ENCODE measurements around the gene IFNGR1.
"Not testable (repeated sequence)": the region's sequence is repeated elsewhere in the genome, so short reads cannot be mapped to it uniquely, and the experiment has no call there.

The IFNGR1 gene

GRCh38 chr6:137218917-137219663, at the start of gene IFNGR1:
Gene IFNGR1, minus strand, starts transcription at chr6:137219385. Its CDS starts 58 bp downstream, at chr6:137219327.
- peak; percentile 90 to 96 (median 94) for DNase-seq (ENCODE audit: low read depth in 2 of 3, low spot score in 1 of 3)

DNA sequence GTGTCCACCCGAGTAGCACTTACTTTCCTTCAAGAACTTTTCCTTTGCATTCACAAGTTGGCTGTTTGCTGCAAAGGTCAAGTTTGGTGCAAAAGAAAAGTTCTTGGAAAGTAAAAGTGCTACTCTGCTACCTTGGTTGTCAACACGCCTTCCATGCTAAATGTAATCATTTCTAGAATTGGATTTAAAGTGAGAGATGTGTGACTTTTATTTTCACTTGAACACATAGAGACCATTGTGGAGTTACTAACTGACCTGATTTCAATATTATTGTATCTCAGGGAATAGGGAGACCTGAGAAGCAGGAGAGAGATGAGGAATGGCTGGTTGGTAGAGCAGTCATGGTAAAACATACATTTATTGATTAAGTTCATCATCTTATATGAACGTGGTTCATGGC, 49.7 kb upstream of the IFNGR1 start:
- DNase-seq (ENCODE audit: low read depth in 2 of 3, low spot score in 1 of 3), result no peak

- DNase-seq (ENCODE audit: low read depth in 2 of 3, low spot score in 1 of 3), result no peak
These were observed 47.1 kb upstream of the IFNGR1 start for GRCh38 chr6:137266309-137266586.

GRCh38 chr6:137265561-137266308, 46.5 kb upstream of the IFNGR1 start:
- DNase-seq (ENCODE audit: low read depth in 2 of 3, low spot score in 1 of 3), result no peak

DNA sequence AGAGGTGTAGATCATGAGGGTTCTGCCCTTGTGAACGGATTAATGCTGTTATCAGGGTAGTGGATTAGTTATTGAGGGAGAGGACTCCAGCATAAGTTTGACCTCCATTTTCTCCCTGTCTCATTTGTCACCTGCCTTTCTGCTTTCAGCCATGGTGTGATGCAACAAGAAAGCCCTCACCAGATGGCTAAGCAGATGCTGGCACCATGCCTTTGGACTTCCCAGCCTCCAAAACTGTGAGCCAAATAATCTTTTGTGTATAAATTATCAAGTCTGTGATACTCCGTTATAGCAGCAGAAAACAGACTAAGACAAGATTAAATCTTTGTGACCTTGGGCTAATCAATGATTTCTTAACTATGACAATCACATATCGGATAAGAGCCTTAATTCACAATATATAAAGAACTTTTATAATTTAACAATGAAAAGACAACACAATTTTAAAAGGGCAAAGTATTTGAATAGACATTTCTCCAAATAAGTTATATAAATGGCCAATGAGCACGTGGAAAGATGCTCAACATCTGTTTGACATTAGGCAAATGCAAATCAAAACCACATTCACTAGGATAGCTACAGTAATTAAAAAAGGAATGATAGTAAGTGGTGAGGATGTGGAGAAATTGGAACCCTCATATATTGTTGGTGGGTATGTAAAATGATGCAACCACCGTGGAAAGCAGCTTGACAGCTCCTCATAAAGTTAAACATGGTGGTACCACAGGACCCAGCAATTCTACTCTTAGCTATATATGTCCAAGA, 45.3 kb upstream of the IFNGR1 start:
- DNase-seq (ENCODE audit: low read depth in 2 of 3, low spot score in 1 of 3), result no peak

DNA sequence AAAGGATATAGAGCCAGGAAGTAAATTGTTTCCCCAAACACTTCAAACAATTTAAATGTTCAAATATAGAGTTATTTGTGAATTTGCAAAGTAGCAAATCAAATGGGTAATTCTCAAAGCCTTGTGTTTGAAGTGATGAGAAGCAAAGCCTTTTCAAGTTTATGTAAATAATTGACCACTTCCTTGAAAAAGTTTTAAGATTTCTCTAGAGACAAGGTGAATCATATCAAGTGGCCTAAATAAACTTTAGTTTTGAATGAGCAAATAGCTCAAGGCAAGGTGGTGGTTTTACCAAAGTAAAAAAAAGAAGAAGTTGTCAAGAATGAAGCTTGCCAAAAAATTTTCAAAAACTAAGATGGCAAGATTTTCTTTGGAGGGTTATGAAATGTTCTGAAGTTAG, 42.6 kb upstream of the IFNGR1 start:
- DNase-seq (ENCODE audit: low read depth in 2 of 3, low spot score in 1 of 3), result no peak

- no peak for DNase-seq (ENCODE audit: low read depth in 2 of 3, low spot score in 1 of 3)
These were observed 42.2 kb upstream of the IFNGR1 start for GRCh38 chr6:137261361-137261760.

GRCh38 chr6:137260217-137260616, 41.0 kb upstream of the IFNGR1 start:
- no peak for DNase-seq (ENCODE audit: low read depth in 2 of 3, low spot score in 1 of 3)

- no peak for DNase-seq (ENCODE audit: low read depth in 2 of 3, low spot score in 1 of 3)
These were observed 40.2 kb upstream of the IFNGR1 start for GRCh38 chr6:137259349-137259748.

DNA sequence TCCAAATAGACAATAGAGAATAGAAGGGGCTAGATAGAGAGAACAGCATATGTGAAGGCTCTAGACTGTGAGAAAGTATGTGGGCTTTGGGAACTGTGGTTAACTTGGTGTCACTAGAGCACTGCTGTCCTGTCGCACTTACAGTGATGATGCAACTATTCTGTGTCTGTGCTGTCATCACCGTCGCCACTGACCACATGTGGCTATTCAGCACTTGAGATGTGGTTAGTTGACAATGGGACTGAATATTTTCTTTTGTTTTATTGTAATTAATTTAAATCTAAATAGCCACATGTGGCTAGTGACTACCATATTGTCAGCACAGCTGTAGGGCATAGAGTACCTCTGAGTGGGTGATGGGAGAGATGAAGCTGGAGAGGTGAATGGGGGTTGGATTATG, 39.0 kb upstream of the IFNGR1 start:
- no peak for DNase-seq (ENCODE audit: low read depth in 2 of 3, low spot score in 1 of 3)

DNA sequence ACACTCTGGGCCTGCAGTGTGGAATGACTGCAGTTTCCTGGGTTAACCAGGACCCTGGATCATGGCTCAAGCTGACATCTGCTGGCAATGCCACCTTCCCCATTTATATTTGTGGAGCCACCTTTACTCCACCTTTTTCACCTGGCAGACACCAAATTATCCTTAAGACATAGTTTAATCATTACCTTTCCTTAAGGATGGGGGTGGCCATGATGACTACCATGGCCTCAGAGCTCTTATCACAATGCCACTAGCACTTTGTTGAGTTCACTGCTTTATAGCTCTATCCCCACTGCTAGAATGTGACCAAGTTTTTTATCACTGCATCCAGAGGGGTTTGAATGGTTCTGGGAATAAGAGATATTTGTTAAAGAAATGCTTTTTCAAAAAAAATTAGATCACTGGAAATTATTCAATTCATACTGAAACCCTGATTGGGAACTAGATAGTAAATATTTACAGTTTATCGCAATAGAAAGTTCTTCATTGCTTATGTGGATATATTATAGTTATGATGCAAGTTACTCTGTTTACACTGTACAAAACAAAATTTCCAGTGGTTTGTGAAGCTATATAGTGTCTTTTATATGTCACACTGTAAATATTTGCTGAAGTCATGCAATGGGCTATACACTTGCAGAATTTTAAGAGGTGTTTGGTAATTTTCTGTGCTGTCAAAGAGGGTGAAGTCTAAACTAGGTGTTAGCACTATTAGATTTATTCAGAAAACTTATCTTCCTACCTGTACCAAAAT, 37.3 kb upstream of the IFNGR1 start:
- no peak for DNase-seq (ENCODE audit: low read depth in 2 of 3, low spot score in 1 of 3)

DNA sequence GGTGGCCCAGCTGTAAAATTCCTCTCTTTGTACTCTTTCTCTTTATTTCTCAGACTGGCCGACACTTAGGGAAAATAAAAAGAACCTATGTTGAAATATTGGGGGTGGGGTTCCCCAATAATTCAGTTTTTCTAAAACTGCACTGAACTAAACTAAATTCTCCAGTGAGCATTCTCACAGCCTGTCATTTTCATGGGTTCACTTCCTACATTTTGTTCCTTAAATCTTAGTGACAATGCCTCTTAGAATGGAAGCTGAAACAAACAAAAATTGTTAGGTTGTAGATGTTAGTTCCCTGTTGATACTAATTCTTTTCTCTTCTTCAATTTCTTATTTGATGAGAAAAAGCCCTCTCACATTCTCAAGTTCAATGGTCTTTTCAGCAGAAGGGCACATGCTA, 35.8 kb upstream of the IFNGR1 start:
- DNase-seq (ENCODE audit: low read depth in 2 of 3, low spot score in 1 of 3), result no peak

DNA sequence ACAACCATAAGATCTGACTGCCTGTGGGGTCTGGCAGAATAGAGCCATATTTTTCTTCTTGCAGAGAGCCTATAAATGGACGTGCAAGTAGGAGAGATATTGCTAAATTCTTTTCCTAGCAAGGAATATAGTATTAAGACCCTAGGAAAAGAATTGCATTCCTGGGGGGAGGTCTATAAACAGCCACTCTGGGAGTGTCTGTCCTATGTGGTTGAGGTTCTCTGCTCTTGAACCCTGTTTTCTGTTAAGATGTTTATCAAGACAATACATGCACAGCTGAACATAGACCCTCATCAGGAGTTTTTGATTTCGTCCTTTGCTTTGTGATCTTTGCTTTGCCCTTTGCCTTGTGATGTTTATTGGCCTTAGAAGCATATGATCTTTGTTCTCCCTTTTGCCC, 35.2 kb upstream of the IFNGR1 start:
- not testable (repeated sequence) for DNase-seq (ENCODE audit: low read depth in 2 of 3, low spot score in 1 of 3)

GRCh38 chr6:137248702-137249101, 29.5 kb upstream of the IFNGR1 start:
- DNase-seq (ENCODE audit: low read depth in 2 of 3, low spot score in 1 of 3), result no peak

DNA sequence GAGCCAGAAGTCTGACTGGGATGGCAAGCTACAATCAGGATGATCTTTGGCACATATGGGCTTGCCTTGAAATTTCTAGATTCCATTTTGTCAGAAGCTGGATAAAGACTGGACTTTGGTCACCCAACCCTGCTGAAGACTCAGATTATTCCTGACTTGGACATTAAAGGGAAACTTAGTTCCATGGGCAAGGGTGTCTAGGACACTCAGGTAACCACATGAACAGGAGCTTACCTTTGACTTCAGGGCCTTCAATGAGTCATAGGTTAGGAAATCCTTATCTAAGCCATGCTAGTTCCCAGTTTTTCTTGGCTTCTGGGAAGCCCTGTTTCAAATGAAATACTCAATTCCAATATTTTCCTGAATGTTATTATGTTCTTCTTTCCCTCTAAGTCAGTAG, 28.5 kb upstream of the IFNGR1 start:
- DNase-seq (ENCODE audit: low read depth in 2 of 3, low spot score in 1 of 3), result no peak

GRCh38 chr6:137246791-137247202, 27.6 kb upstream of the IFNGR1 start:
- DNase-seq (ENCODE audit: low read depth in 2 of 3, low spot score in 1 of 3), result no peak

DNA sequence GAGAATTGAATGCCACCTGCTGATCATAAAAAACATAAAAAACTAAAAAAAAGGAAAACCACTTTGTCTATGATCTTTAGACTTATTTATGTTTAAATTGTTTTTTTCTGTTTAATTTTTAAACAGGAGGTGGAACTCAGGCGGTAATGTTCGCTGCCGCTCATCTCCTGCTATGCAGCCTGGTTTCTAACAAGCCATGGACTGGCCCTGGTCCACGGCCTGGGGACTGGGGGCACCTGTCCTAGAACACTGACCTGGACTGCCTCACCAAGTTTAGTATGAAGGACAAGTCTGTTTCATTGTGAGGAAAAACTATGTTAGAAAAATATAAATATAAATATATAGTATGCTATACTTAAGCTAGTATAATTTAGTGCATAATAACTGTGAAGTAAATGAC, 27.0 kb upstream of the IFNGR1 start:
- DNase-seq (ENCODE audit: low read depth in 2 of 3, low spot score in 1 of 3), result no peak

DNA sequence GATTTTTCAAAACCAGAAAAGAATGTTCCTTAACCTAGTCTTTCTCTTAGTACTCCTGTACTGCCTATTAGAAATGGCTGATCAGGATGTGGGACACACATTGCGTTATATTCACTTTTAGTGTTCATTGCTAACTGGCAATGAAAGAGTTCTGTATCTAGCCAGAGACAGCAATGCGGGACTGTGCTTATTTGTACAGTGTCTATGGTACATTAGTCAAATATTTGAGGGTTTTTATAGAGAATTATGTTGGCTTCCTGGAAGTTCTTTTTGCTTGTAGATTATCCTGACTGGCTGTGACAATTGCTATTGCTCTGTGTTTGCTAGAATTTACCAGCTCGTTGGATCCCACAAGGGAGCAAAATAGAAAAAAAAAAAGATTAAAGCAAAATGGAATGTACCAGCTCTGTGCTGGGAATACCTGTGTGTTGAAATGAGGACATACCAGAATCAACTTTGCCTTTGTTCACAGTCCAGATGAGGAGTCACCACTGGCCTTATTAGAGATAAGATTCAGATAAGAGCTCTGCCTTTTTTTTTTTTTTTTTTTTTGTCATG, 22.4 kb upstream of the IFNGR1 start:
- no peak for DNase-seq (ENCODE audit: low read depth in 2 of 3, low spot score in 1 of 3)

GRCh38 chr6:137240168-137240567, 21.0 kb upstream of the IFNGR1 start:
- no peak for DNase-seq (ENCODE audit: low read depth in 2 of 3, low spot score in 1 of 3)

- no peak for DNase-seq (ENCODE audit: low read depth in 2 of 3, low spot score in 1 of 3)
These were observed 18.4 kb upstream of the IFNGR1 start for GRCh38 chr6:137237413-137238170.
